ENCODE results near the gene PSMC5.
"Not testable (repeated sequence)": the region's sequence is repeated elsewhere in the genome, so short reads cannot be mapped to it uniquely, and the experiment has no call there.

Gene PSMC5

GRCh38 chr17:63880706-63881105 is 53.5 kb downstream of the PSMC5 start:
- no peak for DNase-seq (ENCODE audit: low read depth, low spot score)
- no peak for TF ChIP-seq CTCF (IDR thresholded peaks at IDR 0.05; ENCODE audit: insufficient read depth, low read length, missing control alignments)
- POLR2A ChIA-PET = no interaction called here
- no peak overlapping the region for H3K4me3 ChIP-seq (ENCODE audit: low read depth, low read length)
- CTCF ChIA-PET = interaction anchor here (0.9 to 4.1 kb wide), 6 partner anchors 11 to 401 kb away, joined by 4 to 22 read pairs (median 13); no protein-coding TSS in a partner anchor

GRCh38 chr17:63881337-63881736 is 54.1 kb downstream of the PSMC5 start:
- CTCF ChIA-PET = interaction anchor here (0.9 to 4.1 kb wide), 7 partner anchors 10 to 401 kb away, joined by 4 to 22 read pairs (median 12); no protein-coding TSS in a partner anchor
- H3K4me3 ChIP-seq (ENCODE audit: low read depth, low read length); DNase-seq (ENCODE audit: low read depth, low spot score); POLR2A ChIA-PET: not testable (repeated sequence)
